ENCODE measurements around the gene CFAP65. TPM values are rescaled to one million over a fixed set of nuclear protein-coding genes. Genes with fewer than 3 reads are reported as not detected.

The CFAP65 gene
- total RNA-seq, 1 donor from 2014 or later: 0.65 TPM

Other genes starting within 250 kb of the CFAP65 start
- not detected in 2 replicates for gene PRKAG3, start 209.7 kb downstream of the CFAP65 start, total RNA-seq
- gene WNT6, start 181.7 kb downstream of the CFAP65 start, total RNA-seq: 3.5 TPM in 1 of 2 replicates, not detected in the other
- 13.5 and 21.5 TPM in 2 replicates for gene WNT10A, start 160.7 kb downstream of the CFAP65 start, total RNA-seq
- 0.10 TPM in 1 of 2 replicates, not detected in the other for gene CDK5R2, start 81.8 kb downstream of the CFAP65 start, total RNA-seq
- not detected in 2 replicates for gene FEV, start 56.3 kb downstream of the CFAP65 start, total RNA-seq
- not detected in 2 replicates for gene CRYBA2, start 48.1 kb downstream of the CFAP65 start, total RNA-seq
- 0.25 TPM in 1 of 2 replicates, not detected in the other for gene IHH, start 19.4 kb upstream of the CFAP65 start, total RNA-seq
- gene NHEJ1, start 119.3 kb upstream of the CFAP65 start, total RNA-seq: 18.4 and 24.6 TPM in 2 replicates
- 1.0 and 1.6 TPM in 2 replicates for gene SLC23A3, start 128.5 kb upstream of the CFAP65 start, total RNA-seq
- gene CNPPD1, start 135.4 kb upstream of the CFAP65 start, total RNA-seq: 39.1 and 46.3 TPM in 2 replicates
- gene RETREG2, start 136.8 kb upstream of the CFAP65 start, total RNA-seq: 65.6 and 73.5 TPM in 2 replicates
- 18.4 and 30.9 TPM in 2 replicates for gene ZFAND2B, start 165.3 kb upstream of the CFAP65 start, total RNA-seq
- gene ABCB6, start 177.4 kb upstream of the CFAP65 start, total RNA-seq: 17.2 and 23.9 TPM in 2 replicates
- 21.2 and 78.7 TPM in 2 replicates for gene ATG9A, start 188.1 kb upstream of the CFAP65 start, total RNA-seq
- gene ANKZF1, start 188.3 kb upstream of the CFAP65 start, total RNA-seq: 35.8 and 53.4 TPM in 2 replicates
- gene GLB1L, start 203.9 kb upstream of the CFAP65 start, total RNA-seq: 9.8 and 12.9 TPM in 2 replicates
- gene STK16, start 204.0 kb upstream of the CFAP65 start, total RNA-seq: 30.7 and 52.7 TPM in 2 replicates
- 0.25 TPM in 1 of 2 replicates, not detected in the other for gene TUBA4B, start 211.7 kb upstream of the CFAP65 start, total RNA-seq
- gene TUBA4A, start 212.4 kb upstream of the CFAP65 start, total RNA-seq: 70.9 and 239 TPM in 2 replicates
- gene DNAJB2, start 237.8 kb upstream of the CFAP65 start, total RNA-seq: 83.7 and 90.7 TPM in 2 replicates